Glomerular endothelial cell (primary cell): ENCODE data around the gene DAPL1. TPM values are rescaled to one million over a fixed set of nuclear protein-coding genes. Genes with fewer than 3 reads are reported as not detected.
"Not testable (repeated sequence)": the region's sequence is repeated elsewhere in the genome, so short reads cannot be mapped to it uniquely, and the experiment has no call there.

Source experiments
- DNase-seq: peaks from one replicate; pipeline ENCODE4 v3.0.0-alpha.2; 2011; ENCODE audit warnings: low read depth, low spot score; ENCODE audit errors: extremely low read depth
- total RNA-seq: library from RNA; depleted of rRNA; stranded (reverse); fragments of >200 nt; gene quantifications from 2 replicates; pipeline ENCODE4 v1.2.3, GENCODE V29; 2015

DAPL1 gene
- total RNA-seq, 1 donor from 2014 or later = not detected

- DNase-seq = no peak
Measured at GRCh38 chr2:158817588-158817987, 22.5 kb downstream of the DAPL1 start.

GRCh38 chr2:158818511-158818910, 23.4 kb downstream of the DAPL1 start:
- DNase-seq = no peak

GRCh38 chr2:158822193-158822592, 27.1 kb downstream of the DAPL1 start:
- no peak for DNase-seq

- no peak for DNase-seq
Measured at GRCh38 chr2:158823486-158824237, 28.5 kb downstream of the DAPL1 start.

GRCh38 chr2:158825021-158825420, 29.9 kb downstream of the DAPL1 start:
- DNase-seq = no peak

- DNase-seq = no peak
Measured at GRCh38 chr2:158826965-158827364, 31.8 kb downstream of the DAPL1 start.

GRCh38 chr2:158828378-158829164, 33.5 kb downstream of the DAPL1 start:
- DNase-seq = no peak

GRCh38 chr2:158829167-158829566, 34.0 kb downstream of the DAPL1 start:
- no peak for DNase-seq

GRCh38 chr2:158830201-158830600, 35.1 kb downstream of the DAPL1 start:
- no peak for DNase-seq

GRCh38 chr2:158835431-158835830, 40.3 kb downstream of the DAPL1 start:
- no peak for DNase-seq

- DNase-seq = no peak
Measured at GRCh38 chr2:158837645-158838044, 42.5 kb downstream of the DAPL1 start.

- DNase-seq = no peak
Measured at GRCh38 chr2:158841850-158842249, 46.7 kb downstream of the DAPL1 start.

- DNase-seq = no peak
Measured at GRCh38 chr2:158845444-158845843, 50.3 kb downstream of the DAPL1 start.

- DNase-seq = no peak
Measured at GRCh38 chr2:158845859-158846258, 50.7 kb downstream of the DAPL1 start.

GRCh38 chr2:158847526-158847925, 52.4 kb downstream of the DAPL1 start:
- DNase-seq = not testable (repeated sequence)

- not testable (repeated sequence) for DNase-seq
Measured at GRCh38 chr2:158848031-158848970, 53.2 kb downstream of the DAPL1 start.

- not testable (repeated sequence) for DNase-seq
Measured at GRCh38 chr2:158860179-158860578, 65.1 kb downstream of the DAPL1 start.

- not testable (repeated sequence) for DNase-seq
Measured at GRCh38 chr2:158861626-158862025, 66.5 kb downstream of the DAPL1 start.

GRCh38 chr2:158865469-158865868, 70.4 kb downstream of the DAPL1 start:
- DNase-seq = not testable (repeated sequence)
